GM19193 (cell line): ENCODE results near the gene RBMX.

Source experiments
- POLR2A ChIP-seq: IDR thresholded peaks from 4 replicates; pipeline ENCODE4 v1.6.1; 2011; ENCODE audit not compliant: insufficient read depth, insufficient read length; ENCODE audit errors: extremely low read depth

The RBMX gene

DNA sequence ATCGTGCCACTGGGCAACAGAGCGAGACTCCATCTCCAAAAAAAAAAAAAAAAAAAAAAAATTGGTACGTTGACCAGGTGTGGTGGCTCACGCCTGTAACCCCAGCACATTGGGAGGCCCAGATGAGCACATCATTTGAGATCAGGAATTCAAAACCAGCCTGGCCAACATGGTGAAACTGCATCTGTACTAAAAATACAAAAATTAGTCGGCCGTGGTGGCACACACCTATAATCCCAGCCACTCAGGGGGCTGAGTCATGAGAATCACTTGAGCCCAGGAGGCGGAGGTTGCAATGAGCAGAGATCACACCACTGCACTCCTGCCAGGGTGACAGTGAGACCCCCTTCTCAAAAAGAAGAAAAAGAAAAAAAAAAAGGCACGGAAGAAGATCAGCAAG, 24.5 kb downstream of the RBMX start:
- TF ChIP-seq POLR2A: no peak

GRCh38 chrX:136851526-136851925, 29.0 kb downstream of the RBMX start:
- TF ChIP-seq POLR2A: no peak

DNA sequence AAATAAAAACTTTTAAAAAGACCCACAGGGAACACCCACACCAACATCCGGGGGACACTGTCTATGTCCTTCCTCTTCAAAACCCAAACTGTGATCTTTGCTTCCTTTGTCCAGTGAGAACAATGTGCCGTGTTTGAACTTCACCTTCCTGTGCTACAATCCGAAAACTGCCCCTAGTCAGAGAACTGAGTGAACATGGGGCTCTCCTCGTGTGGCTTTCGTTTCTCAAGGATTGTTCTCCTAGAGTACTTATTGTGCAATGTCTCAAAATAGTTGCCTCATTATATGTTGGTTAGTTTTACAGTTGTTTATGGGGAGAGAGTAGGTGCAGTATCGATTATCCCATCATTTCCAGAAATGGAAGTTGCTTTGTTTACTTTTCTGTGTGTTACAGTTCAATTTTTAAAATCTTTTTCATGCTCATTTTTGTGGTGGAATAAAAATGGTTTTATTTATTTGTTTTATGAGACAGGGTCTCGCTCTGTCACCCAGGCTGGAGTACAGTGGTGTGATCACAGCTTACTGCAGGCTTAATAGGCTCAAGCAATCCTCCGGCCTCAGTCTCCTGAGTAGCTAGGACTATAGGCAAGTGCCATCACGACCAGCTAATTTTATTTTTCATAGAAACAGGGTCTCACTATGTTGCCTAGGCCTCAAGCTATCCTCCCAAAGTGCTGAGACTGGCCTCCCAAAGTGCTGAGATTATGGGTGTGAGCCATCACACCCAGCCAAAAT, 29.9 kb downstream of the RBMX start:
- TF ChIP-seq POLR2A: no peak

DNA sequence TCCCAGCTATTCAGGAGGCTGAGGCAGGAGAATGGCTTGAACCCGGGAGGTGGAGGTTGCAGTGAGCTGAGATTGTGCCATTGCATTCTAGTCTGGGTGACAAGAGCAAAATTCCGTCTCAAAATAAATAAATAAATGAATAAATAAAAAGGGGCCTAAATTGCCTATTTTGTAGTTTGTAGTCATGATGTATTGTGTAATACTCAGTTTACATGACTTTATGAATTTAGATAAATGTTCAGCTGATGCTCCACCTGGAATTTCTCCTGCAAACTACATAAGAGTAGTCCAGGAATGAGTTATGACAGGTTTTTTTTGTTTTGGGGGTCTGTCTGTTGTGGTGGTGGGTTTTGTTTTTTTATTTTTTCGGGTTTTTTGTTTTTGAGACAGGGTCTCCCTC, 31.1 kb downstream of the RBMX start:
- TF ChIP-seq POLR2A: no peak

- no peak for TF ChIP-seq POLR2A
Observed at GRCh38 chrX:136847874-136848273, 32.7 kb downstream of the RBMX start.

GRCh38 chrX:136839196-136839595, 41.3 kb downstream of the RBMX start:
- TF ChIP-seq POLR2A: no peak

DNA sequence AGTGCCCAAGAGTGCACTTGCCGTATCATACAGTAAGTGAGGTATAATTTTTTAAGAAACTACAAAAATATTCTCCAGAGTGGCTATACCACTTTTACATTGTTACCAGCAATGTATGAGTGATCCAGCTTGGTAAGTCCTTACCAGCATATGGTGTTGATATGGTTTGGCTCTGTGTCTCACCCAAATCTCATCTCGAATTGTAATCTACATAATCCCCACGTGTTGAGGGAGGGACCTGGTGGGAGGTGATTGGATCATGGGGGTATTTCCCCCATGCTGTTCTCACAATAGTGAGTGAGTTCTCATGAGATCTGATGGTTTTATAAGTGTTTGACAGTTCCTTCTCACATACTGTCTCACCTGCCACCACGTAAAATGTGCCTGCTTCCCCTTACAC, 44.8 kb downstream of the RBMX start:
- TF ChIP-seq POLR2A: no peak

GRCh38 chrX:136829413-136829812, 51.1 kb downstream of the RBMX start:
- TF ChIP-seq POLR2A: no peak

GRCh38 chrX:136828830-136829229, 51.7 kb downstream of the RBMX start:
- TF ChIP-seq POLR2A: no peak

DNA sequence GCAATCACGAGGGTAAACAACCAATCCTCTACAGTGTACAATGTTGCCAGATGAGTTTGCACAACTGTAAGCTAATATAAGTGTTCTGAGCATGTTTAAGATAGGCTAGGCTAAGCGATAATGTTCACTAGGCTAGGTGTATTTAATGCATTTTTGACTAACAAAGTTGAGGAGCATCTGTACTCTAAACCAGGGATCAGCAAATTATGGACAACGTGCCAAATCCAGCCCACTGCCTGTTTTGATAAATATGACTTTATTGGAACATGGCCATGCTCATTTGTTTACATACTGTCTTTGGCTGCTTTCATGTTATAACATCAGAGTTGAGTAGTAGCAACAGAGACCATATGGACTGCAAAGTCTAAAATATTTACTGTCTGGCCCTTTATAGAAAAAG, 53.5 kb downstream of the RBMX start:
- no peak for TF ChIP-seq POLR2A

GRCh38 chrX:136825771-136826170, 54.8 kb downstream of the RBMX start:
- TF ChIP-seq POLR2A: no peak
